Measurements from ENCODE around the gene C1orf56. TPM values are rescaled to one million over a fixed set of nuclear protein-coding genes. Genes with fewer than 3 reads are reported as not detected.

C1orf56 gene
- total and polyA plus RNA-seq, 10 of the 15 experiments (the other 5 are each of a cell fraction or from before 2014, with no cell fraction given) = 0.22 to 15.5 (median 1.5) TPM

GRCh38 chr1:151007853-151008243 lies 39.7 kb upstream of the C1orf56 start:
- Histone ChIP-seq H3K36me3 (ENCODE audit: control insufficient read depth in 2 of 2, insufficient read depth in 2 of 2, low read length in 1 of 2) (no peaks in the 10 kb centered on the region), H3K79me2 (ENCODE audit: control insufficient read depth, insufficient read depth, low read length) (peaks cover 16% of the 10 kb centered on the region), H3K27me3 (replicated peaks in 1 of 2; ENCODE audit: control insufficient read depth in 2 of 2, insufficient read depth in 2 of 2, low read length in 1 of 2) (no peaks in the 10 kb centered on the region), H3K9ac (ENCODE audit: control insufficient read depth, insufficient read depth, low read length) (no peak overlapping the region), H3K9me3 (replicated peaks; ENCODE audit: control insufficient read depth, insufficient read depth, low read length) (no peaks in the 10 kb centered on the region), H4K20me1 (ENCODE audit: control insufficient read depth, insufficient read depth) (no peaks in the 10 kb centered on the region), H3K4me3 (peak overlapping the region; percentile 34), H3K27ac (ENCODE audit: control insufficient read depth, insufficient read depth) (peak overlapping the region; percentile 30; the same call in 1 of the 2 replicates), H3K4me2 (ENCODE audit: control insufficient read depth, insufficient read depth) (peak overlapping the region; percentile 99), H3K4me1 (ENCODE audit: control insufficient read depth, insufficient read depth, low read length) (peaks cover 12% of the 10 kb centered on the region), H2AFZ (ENCODE audit: control insufficient read depth, low read depth, low read length) (peak overlapping the region; percentile 94)
- intact Hi-C loops (cut with micrococcal nuclease; ENCODE audit: unreplicated experiment) = no loop called here
- no TSS peak for BruUV-seq (replicated peaks)
- FAIRE-seq = no peak
- TF ChIP-seq, protein P1, sequence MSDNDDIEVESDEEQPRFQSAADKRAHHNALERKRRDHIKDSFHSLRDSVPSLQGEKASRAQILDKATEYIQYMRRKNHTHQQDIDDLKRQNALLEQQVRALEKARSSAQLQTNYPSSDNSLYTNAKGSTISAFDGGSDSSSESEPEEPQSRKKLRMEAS (IDR thresholded peaks at IDR 0.05; ENCODE audit: low read depth, low read length) = peak; percentile 32; the same call in 1 of the 2 replicates
- TF ChIP-seq CREM (IDR thresholded peaks at IDR 0.05; ENCODE audit: low read depth) = no peak
- no peak for TF ChIP-seq ASH2L (IDR thresholded peaks at IDR 0.05; ENCODE audit: borderline replicate concordance, low read depth)
- peak; percentile 59; the same call in 1 of the 2 replicates for TF ChIP-seq PKNOX1 (IDR thresholded peaks at IDR 0.05)
- TF ChIP-seq NRF1 (conservative IDR thresholded peaks at IDR 0.05; ENCODE audit: low read depth, low read length) = no peak
- in situ Hi-C loops (cut with MboI) = no loop called here
- no peak for DNase-seq (ENCODE audit: low read depth, low spot score)
- RAD21 ChIA-PET (ENCODE audit: unreplicated experiment) = no interaction called here
- CTCF ChIA-PET = interaction anchor here (1.9 to 16.2 kb wide), 4 partner anchors 12 to 92 kb away, joined by 4 to 252 read pairs (median 50); partner anchors contain the start of genes ANXA9 and CERS2
- POLR2A ChIA-PET = no interaction called here
- no peak for ATAC-seq
- SMC1A ChIA-PET (ENCODE audit: uncharacterized antibody, unreplicated experiment) = interaction anchor here (3.6 kb wide), 1 partner anchor 12 kb away, joined by 34 read pairs; no protein-coding TSS in a partner anchor
- WGBS (ENCODE audit: insufficient coverage, insufficient replicate concordance, low lambda C conversion rate, missing lambda C conversion rate) = 47% methylated on average over 4 of the region's 4 CpGs

All from GM12878 (cell line).